NCI-H2227 (cell line): ENCODE results near the gene EFR3B.
"Not testable (repeated sequence)": the region's sequence is repeated elsewhere in the genome, so short reads cannot be mapped to it uniquely, and the experiment has no call there.

Experiments
- DNase-seq: peaks from one replicate; lab custom pipeline; 2025; ENCODE audit not compliant: unreplicated experiment; lab: John Stamatoyannopoulos, UW

Gene EFR3B

GRCh38 chr2:25104736-25105135, 62.9 kb downstream of the EFR3B start:
- no peak for DNase-seq

- DNase-seq: no peak
These were observed 63.6 kb downstream of the EFR3B start for GRCh38 chr2:25105336-25106085.

GRCh38 chr2:25109822-25110221, 67.9 kb downstream of the EFR3B start:
- no peak for DNase-seq

GRCh38 chr2:25112113-25112512, 70.2 kb downstream of the EFR3B start:
- no peak for DNase-seq

GRCh38 chr2:25115249-25115883, 73.5 kb downstream of the EFR3B start:
- DNase-seq: no peak

GRCh38 chr2:25115902-25116301, 74.0 kb downstream of the EFR3B start:
- no peak for DNase-seq

GRCh38 chr2:25116956-25117355, 75.1 kb downstream of the EFR3B start:
- no peak for DNase-seq

- DNase-seq: no peak
These were observed 77.4 kb downstream of the EFR3B start for GRCh38 chr2:25119263-25119662.

GRCh38 chr2:25122367-25122766, 80.5 kb downstream of the EFR3B start:
- no peak for DNase-seq

GRCh38 chr2:25123682-25124081, 81.8 kb downstream of the EFR3B start:
- no peak for DNase-seq

GRCh38 chr2:25125189-25125588, 83.3 kb downstream of the EFR3B start:
- no peak for DNase-seq

GRCh38 chr2:25125976-25126375, 84.1 kb downstream of the EFR3B start:
- no peak for DNase-seq

- DNase-seq: not testable (repeated sequence)
These were observed 85.2 kb downstream of the EFR3B start for GRCh38 chr2:25127071-25127470.

- no peak for DNase-seq
These were observed 85.8 kb downstream of the EFR3B start for GRCh38 chr2:25127646-25128045.

- no peak for DNase-seq
These were observed 88.1 kb downstream of the EFR3B start for GRCh38 chr2:25129901-25130520.

- DNase-seq: no peak
These were observed 89.3 kb downstream of the EFR3B start for GRCh38 chr2:25131253-25131566.

- DNase-seq: no peak
These were observed 89.9 kb downstream of the EFR3B start for GRCh38 chr2:25131567-25132298.

GRCh38 chr2:25132299-25132635, 90.4 kb downstream of the EFR3B start:
- DNase-seq: no peak

- no peak for DNase-seq
These were observed 90.8 kb downstream of the EFR3B start for GRCh38 chr2:25132693-25133092.

GRCh38 chr2:25140535-25140934, 98.7 kb downstream of the EFR3B start:
- not testable (repeated sequence) for DNase-seq

GRCh38 chr2:25141120-25141519, 99.2 kb downstream of the EFR3B start:
- DNase-seq: no peak

GRCh38 chr2:25145803-25146202, 103.9 kb downstream of the EFR3B start:
- no peak for DNase-seq
